Pancreas (tissue), 10 donors: Measurements from ENCODE around the gene IFI27L2. TPM values are rescaled to one million over a fixed set of nuclear protein-coding genes. Genes with fewer than 3 reads are reported as not detected.

Experiments
- ATAC-seq, 4 donors: fragments of 200-7000 bp; cut with Tn5 transposase; one replicate each; pipeline versions ENCODE4 v1.8.0 to v1.9.1; 2020; ENCODE audit warnings: mild to moderate bottlenecking in 4 of 4, moderate library complexity in 4 of 4
- DNase-seq, 6 donors: peaks; one replicate each; pipeline ENCODE4 v3.0.0-alpha.2; 2020
- FAIRE-seq: peaks from 2 replicates; lab custom pipeline; 2012; peaks lifted over from hg19 to GRCh38; lab: Jason Lieb, UNC
- H3K27ac ChIP-seq, 4 donors: fragments of 200-600 bp; sonication (generic); 1 replicate in 3 of 4; 2 replicates in 1 of 4; pipeline versions ENCODE4 v1.5.0 to v1.8.0; 2020
- H3K27me3 ChIP-seq, 4 donors: fragments of 200-600 bp; one replicate each; pipeline ENCODE4 v1.8.0; 2021
- H3K36me3 ChIP-seq, 3 donors: fragments of 200-600 bp; sonication (generic) in 1 of 3; one replicate each; pipeline versions ENCODE4 v1.5.0 to v1.8.0; 2020 to 2021
- H3K4me1 ChIP-seq, 3 donors: fragments of 200-600 bp; one replicate each; pipeline ENCODE4 v1.8.0; 2021
- H3K4me3 ChIP-seq, 4 donors: fragments of 200-600 bp; sonication (generic) in 2 of 4; one replicate each; pipeline versions ENCODE4 v1.5.0 to v1.8.0; 2020 to 2021
- H3K9me3 ChIP-seq, 4 donors: fragments of 200-600 bp; one replicate each; pipeline ENCODE4 v1.8.0; 2021
- WGBS, 2 donors: extraction: QIAGEN DNeasy Blood & Tissue Kit; methylation state at CpG; one replicate each; pipeline ENCODE4 v1.1.7; 2013; 5-methylcytosine and 5-hydroxymethylcytosine counted together
- intact Hi-C, 3 donors: fragments of 100-400 bp; cut with DNase I; formaldehyde crosslinking; loops; one replicate each; pipeline versions ENCODE4 v1.11.1 to v1.14.2; 2022
- polyA plus RNA-seq, 2 donors: library from polyadenylated mRNA; stranded (reverse); fragments of 200-250 nt; gene quantifications; one replicate each; pipeline ENCODE4 v1.2.3, GENCODE V29; 2013
- total RNA-seq, 6 donors: library from RNA; stranded (reverse); fragmentation: NEBNext Ultra II Directional in 4 of 6; extraction: Animal tissue kit (Norgen Biotek cat#: 25700) in 4 of 6; gene quantifications; one replicate each; pipeline versions ENCODE4 v1.2.1 to v1.2.4, GENCODE V29; 2021 to 2023
- TF ChIP-seq, protein P1 (sequence below), 4 donors: fragments of 200-600 bp; sonication (generic) in 3 of 4; IDR thresholded peaks; one replicate each; pipeline versions ENCODE4 v1.5.0 to v1.8.0; 2021; ENCODE audit warnings: antibody characterized with exemption in 4 of 4
- donor health status: healthy with polysubstance abuse.
- donor health status: DM: no; HTN: no; CAD: no; lungs with moderate emphysema.
- donor health status: DM: no; HTN: no; CAD: no.
- donor health status: control.
- donor health status: control.
- donor health status: Bipolar disorder and iron deficiency.
- donor health status: DM: yes; HTN: yes; CAD: no.
- donor health status: DM: no; HTN: no; CAD: no.
- donor health status: DM: no; HTN: no; CAD: no.
- donor health status: DM: yes; HTN: yes; CAD: no.

IFI27L2 gene
- total and polyA plus RNA-seq, 8 donors, result 5.4 to 90.7 (median 16.2) TPM

- ATAC-seq (no peak), DNase-seq (no peak), FAIRE-seq (no peak)
- TF ChIP-seq, protein P1, sequence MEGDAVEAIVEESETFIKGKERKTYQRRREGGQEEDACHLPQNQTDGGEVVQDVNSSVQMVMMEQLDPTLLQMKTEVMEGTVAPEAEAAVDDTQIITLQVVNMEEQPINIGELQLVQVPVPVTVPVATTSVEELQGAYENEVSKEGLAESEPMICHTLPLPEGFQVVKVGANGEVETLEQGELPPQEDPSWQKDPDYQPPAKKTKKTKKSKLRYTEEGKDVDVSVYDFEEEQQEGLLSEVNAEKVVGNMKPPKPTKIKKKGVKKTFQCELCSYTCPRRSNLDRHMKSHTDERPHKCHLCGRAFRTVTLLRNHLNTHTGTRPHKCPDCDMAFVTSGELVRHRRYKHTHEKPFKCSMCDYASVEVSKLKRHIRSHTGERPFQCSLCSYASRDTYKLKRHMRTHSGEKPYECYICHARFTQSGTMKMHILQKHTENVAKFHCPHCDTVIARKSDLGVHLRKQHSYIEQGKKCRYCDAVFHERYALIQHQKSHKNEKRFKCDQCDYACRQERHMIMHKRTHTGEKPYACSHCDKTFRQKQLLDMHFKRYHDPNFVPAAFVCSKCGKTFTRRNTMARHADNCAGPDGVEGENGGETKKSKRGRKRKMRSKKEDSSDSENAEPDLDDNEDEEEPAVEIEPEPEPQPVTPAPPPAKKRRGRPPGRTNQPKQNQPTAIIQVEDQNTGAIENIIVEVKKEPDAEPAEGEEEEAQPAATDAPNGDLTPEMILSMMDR (IDR thresholded peaks at IDR 0.05), result no peak
- no peaks in the 10 kb centered on the region for H3K4me1 ChIP-seq
- H3K4me3 ChIP-seq, result no peak overlapping the region
- no peak overlapping the region for H3K27ac ChIP-seq
- intact Hi-C loops, result no loop called here
- WGBS, 2 donors, result 66 to 76% methylated on average over 10 of the region's 10 CpGs
- no peaks in the 10 kb centered on the region for H3K27me3 ChIP-seq
- H3K36me3 ChIP-seq, result no peaks in the 10 kb centered on the region
- H3K9me3 ChIP-seq, result no peaks in the 10 kb centered on the region
Measured at GRCh38 chr14:94098326-94098992, 30.9 kb downstream of the IFI27L2 start.

DNA sequence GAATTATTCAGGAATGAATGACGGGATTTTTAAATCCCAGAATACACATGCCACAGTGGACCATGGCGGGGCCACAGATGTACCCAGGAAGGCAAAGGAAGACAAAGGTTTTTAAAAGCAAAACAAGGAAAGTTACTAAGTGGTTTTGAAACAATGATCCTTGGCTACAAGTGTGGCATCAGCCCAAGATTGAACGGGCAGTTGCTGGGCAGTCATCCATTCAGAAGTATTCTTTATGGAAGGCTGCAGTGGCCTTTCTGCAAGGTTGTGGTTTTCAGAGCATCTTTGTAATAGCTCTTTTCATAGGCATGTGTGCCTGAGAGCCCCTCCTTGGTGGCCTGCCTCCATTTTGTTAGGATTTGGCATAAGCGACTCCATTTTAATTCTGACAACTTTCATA lies 32.3 kb downstream of the IFI27L2 start:
- Histone ChIP-seq H3K27me3 (no peaks in the 10 kb centered on the region), H3K4me1 (no peaks in the 10 kb centered on the region), H3K36me3 (no peaks in the 10 kb centered on the region), H3K9me3 (no peaks in the 10 kb centered on the region), H3K27ac (no peak overlapping the region), H3K4me3 (no peak overlapping the region)
- TF ChIP-seq, protein P1 (IDR thresholded peaks at IDR 0.05), result no peak
- ATAC-seq, result no peak
- intact Hi-C loops, result no loop called here
- WGBS, 2 donors, result 93 to 95% methylated on average over 4 of the region's 4 CpGs
- DNase-seq, result no peak
- no peak for FAIRE-seq

- no peaks in the 10 kb centered on the region for H3K9me3 ChIP-seq
- H3K4me1 ChIP-seq, result no peaks in the 10 kb centered on the region
- DNase-seq (no peak), ATAC-seq (no peak), FAIRE-seq (no peak)
- H3K4me3 ChIP-seq, result no peak overlapping the region
- intact Hi-C loops, result no loop called here
- WGBS, 2 donors, result 92 to 96% methylated on average over 2 of the region's 2 CpGs
- H3K36me3 ChIP-seq, result no peaks in the 10 kb centered on the region
- no peaks in the 10 kb centered on the region for H3K27me3 ChIP-seq
- TF ChIP-seq, protein P1 (IDR thresholded peaks at IDR 0.05), result no peak
- no peak overlapping the region for H3K27ac ChIP-seq
Measured at GRCh38 chr14:94093418-94093817, 36.0 kb downstream of the IFI27L2 start.

GRCh38 chr14:94089479-94089878 lies 39.9 kb downstream of the IFI27L2 start:
- no peak for ATAC-seq
- DNase-seq, result no peak
- no peaks in the 10 kb centered on the region for H3K27me3 ChIP-seq
- no peak for FAIRE-seq
- 96 to 98% methylated on average over 4 of the region's 4 CpGs for WGBS, 2 donors
- TF ChIP-seq, protein P1 (IDR thresholded peaks at IDR 0.05), result no peak
- intact Hi-C loops, result no loop called here
- H3K4me1 ChIP-seq, result no peaks in the 10 kb centered on the region
- H3K27ac ChIP-seq, result no peak overlapping the region
- no peak overlapping the region for H3K4me3 ChIP-seq
- no peaks in the 10 kb centered on the region for H3K36me3 ChIP-seq
- no peaks in the 10 kb centered on the region for H3K9me3 ChIP-seq

DNA sequence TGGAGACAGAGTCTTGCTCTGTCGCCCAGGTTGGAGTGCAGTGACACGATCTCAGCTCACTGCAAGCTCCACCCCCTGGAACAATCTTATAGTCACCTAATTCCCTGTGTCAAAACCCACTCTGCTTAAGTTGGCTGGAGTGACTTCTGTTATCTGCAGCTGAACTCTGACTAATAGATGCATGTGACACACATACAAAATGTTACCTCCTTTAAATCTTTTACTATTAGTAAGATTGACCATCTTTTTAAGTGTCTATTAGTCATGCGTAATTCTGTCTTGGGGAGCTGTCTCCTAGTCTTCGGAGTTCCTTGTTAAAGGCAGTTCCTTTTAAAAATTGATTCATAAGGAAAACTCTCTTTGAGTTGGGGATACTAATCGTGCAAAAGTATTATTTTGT lies 40.9 kb downstream of the IFI27L2 start:
- TF ChIP-seq, protein P1 (IDR thresholded peaks at IDR 0.05), result no peak
- Histone ChIP-seq H3K9me3 (no peaks in the 10 kb centered on the region), H3K27ac (no peak overlapping the region), H3K4me1 (no peaks in the 10 kb centered on the region), H3K4me3 (no peak overlapping the region), H3K27me3 (no peaks in the 10 kb centered on the region), H3K36me3 (no peaks in the 10 kb centered on the region)
- DNase-seq, result no peak
- WGBS, 2 donors, result 83 to 91% methylated on average over 5 of the region's 5 CpGs
- intact Hi-C loops, result no loop called here
- no peak for FAIRE-seq
- ATAC-seq, result no peak
